OCI-LY7 (cell line): ENCODE results near the gene RPL29. TPM values are rescaled to one million over a fixed set of nuclear protein-coding genes. Genes with fewer than 3 reads are reported as not detected.

Experiments
- BruUV-seq: library from RNA; stranded (reverse); fragments of 400-500 nt; replicated peaks from 2 replicates; lab custom pipeline; 2021; lab: Mats Ljungman, UMichigan
- CTCF ChIA-PET: fragments of 300-600 bp; sonication (Branson Sonifier 250); formaldehyde crosslinking; loops from one replicate; lab custom pipeline; 2022; ENCODE audit warnings: antibody characterized with exemption; ENCODE audit not compliant: unreplicated experiment; lab: Charles Lee
- POLR2A ChIA-PET: fragments of 300-600 bp; sonication (Branson Sonifier 250); formaldehyde crosslinking; loops from one replicate; lab custom pipeline; 2022; ENCODE audit warnings: antibody characterized with exemption; lab: Charles Lee
- DNase-seq: peaks from one replicate; pipeline ENCODE4 v3.0.0-alpha.2; 2015; ENCODE audit warnings: low spot score
- H2AFZ ChIP-seq: fragments of 200-600 bp; sonication (generic), shearing (Covaris generic); 2 replicates; pipeline ENCODE4 v1.6.1; 2014; ENCODE audit warnings: mild to moderate bottlenecking, antibody characterized with exemption, low read length, moderate library complexity
- H3K27ac ChIP-seq: fragments of 200-600 bp; sonication (generic); 2 replicates; pipeline ENCODE4 v1.5.1; 2014; ENCODE audit warnings: mixed run types, low read depth, mild to moderate bottlenecking, moderate library complexity, low read length, inconsistent platforms; ENCODE audit not compliant: poor library complexity, severe bottlenecking
- H3K36me3 ChIP-seq: fragments of 200-600 bp; sonication (generic); 2 replicates; pipeline ENCODE4 v1.6.1; 2014; ENCODE audit warnings: mild to moderate bottlenecking, antibody characterized with exemption, low read length, moderate library complexity, mixed read lengths; ENCODE audit not compliant: insufficient read depth
- H3K4me1 ChIP-seq: fragments of 200-600 bp; sonication (generic); 2 replicates; pipeline ENCODE4 v1.5.1; 2014; ENCODE audit warnings: mild to moderate bottlenecking, low read length; ENCODE audit not compliant: insufficient read depth, poor library complexity, severe bottlenecking
- H3K4me2 ChIP-seq: fragments of 200-600 bp; sonication (generic); 2 replicates; pipeline ENCODE4 v1.6.1; 2014; ENCODE audit warnings: mild to moderate bottlenecking, low read length
- H3K4me3 ChIP-seq: fragments of 200-600 bp; sonication (generic); 2 replicates; pipeline ENCODE4 v1.5.1; 2014; ENCODE audit warnings: mild to moderate bottlenecking, low read depth, low read length; ENCODE audit not compliant: poor library complexity, severe bottlenecking
- H3K79me2 ChIP-seq: fragments of 200-600 bp; sonication (generic); 2 replicates; pipeline ENCODE4 v1.6.1; 2016; ENCODE audit warnings: low read depth, mild to moderate bottlenecking, low read length, moderate library complexity, mixed read lengths; ENCODE audit not compliant: insufficient read depth
- H3K9me2 ChIP-seq: fragments of 200-600 bp; sonication (generic); 2 replicates; pipeline ENCODE4 v1.6.1; 2016; ENCODE audit warnings: mild to moderate bottlenecking, low read length, mixed read lengths; ENCODE audit not compliant: insufficient read depth
- H3K9me3 ChIP-seq: fragments of 200-600 bp; sonication (generic); 2 replicates; pipeline ENCODE4 v1.6.1; 2014; ENCODE audit warnings: mild to moderate bottlenecking, mixed run types, low read length, mixed read lengths
- H4K20me1 ChIP-seq: fragments of 200-600 bp; sonication (generic); 2 replicates; pipeline ENCODE4 v1.6.1; 2014; ENCODE audit warnings: mild to moderate bottlenecking, antibody characterized with exemption, low read length, moderate library complexity, mixed read lengths; ENCODE audit not compliant: insufficient read depth
- EZH2phosphoT487 ChIP-seq: fragments of 200-600 bp; sonication (generic); IDR thresholded peaks from 2 replicates; pipeline ENCODE4 v1.6.1; 2018; ENCODE audit warnings: low read depth, borderline replicate concordance, mild to moderate bottlenecking, mixed run types, antibody characterized with exemption, low read length, moderate library complexity, mixed read lengths
- intact Hi-C: fragments of 100-400 bp; cut with micrococcal nuclease; formaldehyde crosslinking; loops from one replicate; pipeline ENCODE4 v1.10.0; 2022; ENCODE audit not compliant: unreplicated experiment
- total RNA-seq, 2 experiments: library from RNA; depleted of rRNA in 1 of 2; stranded (reverse); fragments of >200 nt in 1 of 2; shearing (Covaris generic) in 1 of 2; gene quantifications; 2 replicates each; pipeline ENCODE4 v1.2.3, GENCODE V29; 2014 to 2022
- TF ChIP-seq, protein P1 (sequence below): fragments of 200-600 bp; sonication (generic); conservative IDR thresholded peaks from 2 replicates; pipeline ENCODE4 v1.5.1; 2014; ENCODE audit warnings: mild to moderate bottlenecking, antibody characterized with exemption, low read length, moderate library complexity, mixed read lengths

Gene RPL29
- total RNA-seq, 2 experiments from 2014 or later = 1,535 to 1,781 TPM

DNA sequence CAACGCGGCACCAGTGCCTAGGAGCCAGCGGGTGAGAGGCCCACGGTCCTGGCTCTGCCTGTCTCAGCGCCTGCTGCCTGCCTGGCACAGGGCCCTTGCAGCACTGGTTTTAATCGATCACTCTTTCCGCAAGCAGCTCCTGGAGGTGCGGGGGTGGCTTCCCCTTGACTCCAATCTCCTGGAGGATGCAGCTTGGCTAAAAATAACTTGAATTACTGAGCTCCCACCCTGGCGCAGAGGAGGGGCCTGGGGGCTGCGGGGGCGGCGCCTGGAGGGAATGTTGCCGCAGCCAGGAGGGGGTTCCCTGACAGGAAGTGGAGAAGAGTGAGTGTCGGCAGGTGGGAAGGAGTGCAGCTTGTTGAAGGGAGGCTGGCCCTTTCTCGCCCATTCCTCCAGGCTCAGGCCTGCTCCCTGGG, 9.9 kb upstream of the RPL29 start:
- POLR2A ChIA-PET = no interaction called here

DNA sequence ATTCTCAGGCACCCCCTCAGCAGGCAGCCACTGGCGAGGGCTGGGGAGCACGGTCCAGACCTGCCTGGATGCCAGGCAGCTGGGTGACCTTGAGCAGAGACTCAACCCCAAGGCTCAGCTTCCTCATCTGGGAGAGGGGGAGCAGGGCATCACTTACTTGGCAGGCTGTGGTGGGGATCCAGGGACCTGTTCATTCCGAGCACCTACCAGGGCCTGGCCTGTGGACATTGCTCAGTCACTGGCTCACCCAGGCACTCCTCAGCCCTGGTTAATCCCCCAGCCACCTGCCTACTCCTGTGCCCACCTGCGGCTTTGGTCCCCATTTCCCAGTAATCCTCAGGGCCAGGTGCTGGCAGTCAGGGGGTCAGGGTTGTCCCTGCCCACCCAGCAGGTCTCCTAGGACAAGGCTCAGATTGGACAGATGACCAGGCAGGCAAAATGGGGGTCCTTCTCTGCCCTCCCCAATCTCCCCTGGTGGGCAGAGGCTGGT, 9.3 kb upstream of the RPL29 start:
- intact Hi-C loops = loop anchor here (5.0 kb wide), 1 partner anchor 442 kb away; the partner anchor contains the start of gene SEMA3G
- CTCF ChIA-PET = no interaction called here
- H2AFZ ChIP-seq = no peak overlapping the region

More for the DNA sequence above, 9.9 kb upstream of the RPL29 start:
- Histone ChIP-seq H3K36me3 (no peaks in the 10 kb centered on the region), H3K27ac (no peak overlapping the region), H3K9me2 (no peaks in the 10 kb centered on the region), H3K79me2 (no peaks in the 10 kb centered on the region), H3K9me3 (no peaks in the 10 kb centered on the region), H3K4me3 (no peak overlapping the region), H2AFZ (no peak overlapping the region; the same call in 1 of the 2 replicates), H3K4me2 (no peak overlapping the region), H3K4me1 (peaks cover 15% of the 10 kb centered on the region), H4K20me1 (no peaks in the 10 kb centered on the region)
- DNase-seq = no peak
- no TSS peak for BruUV-seq
- CTCF ChIA-PET = no interaction called here
- intact Hi-C loops = no loop called here
- TF ChIP-seq EZH2phosphoT487 = no peak
- TF ChIP-seq, protein P1, sequence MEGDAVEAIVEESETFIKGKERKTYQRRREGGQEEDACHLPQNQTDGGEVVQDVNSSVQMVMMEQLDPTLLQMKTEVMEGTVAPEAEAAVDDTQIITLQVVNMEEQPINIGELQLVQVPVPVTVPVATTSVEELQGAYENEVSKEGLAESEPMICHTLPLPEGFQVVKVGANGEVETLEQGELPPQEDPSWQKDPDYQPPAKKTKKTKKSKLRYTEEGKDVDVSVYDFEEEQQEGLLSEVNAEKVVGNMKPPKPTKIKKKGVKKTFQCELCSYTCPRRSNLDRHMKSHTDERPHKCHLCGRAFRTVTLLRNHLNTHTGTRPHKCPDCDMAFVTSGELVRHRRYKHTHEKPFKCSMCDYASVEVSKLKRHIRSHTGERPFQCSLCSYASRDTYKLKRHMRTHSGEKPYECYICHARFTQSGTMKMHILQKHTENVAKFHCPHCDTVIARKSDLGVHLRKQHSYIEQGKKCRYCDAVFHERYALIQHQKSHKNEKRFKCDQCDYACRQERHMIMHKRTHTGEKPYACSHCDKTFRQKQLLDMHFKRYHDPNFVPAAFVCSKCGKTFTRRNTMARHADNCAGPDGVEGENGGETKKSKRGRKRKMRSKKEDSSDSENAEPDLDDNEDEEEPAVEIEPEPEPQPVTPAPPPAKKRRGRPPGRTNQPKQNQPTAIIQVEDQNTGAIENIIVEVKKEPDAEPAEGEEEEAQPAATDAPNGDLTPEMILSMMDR = no peak

More for the DNA sequence above, 9.3 kb upstream of the RPL29 start:
- no TSS peak for BruUV-seq
- Histone ChIP-seq H3K79me2 (no peaks in the 10 kb centered on the region), H3K9me3 (no peaks in the 10 kb centered on the region), H3K4me3 (no peak overlapping the region), H3K4me2 (no peak overlapping the region), H3K27ac (no peak overlapping the region), H3K36me3 (no peaks in the 10 kb centered on the region), H4K20me1 (no peaks in the 10 kb centered on the region), H3K4me1 (peaks cover 15% of the 10 kb centered on the region), H3K9me2 (no peaks in the 10 kb centered on the region)
- TF ChIP-seq, protein P1 = no peak
- TF ChIP-seq EZH2phosphoT487 = no peak
- DNase-seq = no peak
- POLR2A ChIA-PET = interaction anchor here (1.3 kb wide), 1 partner anchor 48 kb away, joined by 3 read pairs; no protein-coding TSS in a partner anchor
